ENCODE data around the gene DARS1. TPM values are rescaled to one million over a fixed set of nuclear protein-coding genes. Genes with fewer than 3 reads are reported as not detected.
"Not testable (repeated sequence)": the region's sequence is repeated elsewhere in the genome, so short reads cannot be mapped to it uniquely, and the experiment has no call there.

The DARS1 gene
- total RNA-seq, 6 experiments from 2014 or later: 19.9 to 49.1 (median 34.8) TPM

- Histone ChIP-seq H3K27me3 (no peaks in the 10 kb centered on the region), H3K36me3 (peaks cover 0 to 35% (median 10%) of the 10 kb centered on the region in 4 donors), H3K9me3 (no peaks in the 10 kb centered on the region), H3K4me1 (no peaks in the 10 kb centered on the region), H3K4me3 (no peak overlapping the region), H3K27ac (no peak overlapping the region)
- intact Hi-C loops (cut with DNase I): no loop called here
- DNase-seq: no peak
- 75% methylated on average over 2 of the region's 2 CpGs for WGBS (ENCODE audit: insufficient coverage, low coverage, low lambda C conversion rate, missing lambda C conversion rate)
- TF ChIP-seq CTCF (IDR thresholded peaks at IDR 0.05): no peak
- no peak for TF ChIP-seq POLR2A (IDR thresholded peaks at IDR 0.05)
- no peak for ATAC-seq
Observed at GRCh38 chr2:135975702-135976101, 9.7 kb downstream of the DARS1 start.

- no peaks in the 10 kb centered on the region for H3K4me1 ChIP-seq
- H3K4me3 ChIP-seq: no peak overlapping the region
- DNase-seq (no peak), ATAC-seq (no peak)
- no peaks in the 10 kb centered on the region for H3K27me3 ChIP-seq
- intact Hi-C loops (cut with DNase I): no loop called here
- H3K9me3 ChIP-seq: no peaks in the 10 kb centered on the region
- no peak overlapping the region for H3K27ac ChIP-seq
- WGBS (ENCODE audit: insufficient coverage, low coverage, low lambda C conversion rate, missing lambda C conversion rate): 92% methylated on average over 5 of the region's 5 CpGs
- TF ChIP-seq CTCF (IDR thresholded peaks at IDR 0.05) (no peak), POLR2A (IDR thresholded peaks at IDR 0.05) (no peak)
- peaks cover 0 to 28% (median 9%) of the 10 kb centered on the region in 4 donors for H3K36me3 ChIP-seq
Observed at GRCh38 chr2:135974036-135974435, 11.4 kb downstream of the DARS1 start.

DNA sequence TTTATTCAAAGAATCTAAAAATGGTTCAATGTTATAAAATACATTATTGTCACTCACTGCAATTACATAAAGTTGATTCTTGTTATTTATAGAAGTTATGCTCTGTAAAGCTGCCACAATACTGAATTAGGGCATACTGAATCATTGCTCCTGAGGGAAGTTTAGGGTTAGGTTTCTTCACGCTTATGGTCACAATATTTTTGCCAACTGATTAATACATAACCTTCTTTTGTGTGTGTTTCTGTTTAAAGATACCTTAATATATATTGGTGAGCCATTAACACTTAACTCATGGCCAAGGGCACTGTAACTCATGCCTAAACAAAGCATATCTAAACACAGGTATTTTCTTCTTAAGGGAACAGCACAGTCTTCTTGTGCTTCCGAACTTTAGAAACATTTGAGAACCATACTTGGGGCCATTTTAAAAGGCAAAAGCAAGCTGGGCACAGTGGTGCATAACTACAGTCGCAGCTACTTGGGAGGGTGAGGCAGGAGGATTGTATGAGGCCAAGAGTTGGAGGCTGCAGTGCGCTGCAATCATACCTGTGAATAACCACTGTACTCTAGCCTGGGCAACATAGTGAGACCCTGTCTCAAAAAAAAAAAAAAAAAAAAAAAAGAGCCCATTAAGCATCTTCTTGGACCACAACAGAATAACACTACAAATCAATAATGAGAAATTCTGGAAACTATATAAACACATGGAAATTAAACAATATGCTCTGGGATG lies 15.6 kb downstream of the DARS1 start:
- Histone ChIP-seq H3K27ac (no peak overlapping the region), H3K36me3 (peaks cover 0 to 9% (median 0%) of the 10 kb centered on the region in 4 donors), H3K4me3 (no peak overlapping the region), H3K9me3 (no peaks in the 10 kb centered on the region), H3K4me1 (no peaks in the 10 kb centered on the region), H3K27me3 (no peaks in the 10 kb centered on the region)
- 97% methylated on average over 4 of the region's 4 CpGs for WGBS (ENCODE audit: insufficient coverage, low coverage, low lambda C conversion rate, missing lambda C conversion rate)
- ATAC-seq (no peak), DNase-seq (no peak)
- intact Hi-C loops (cut with DNase I): no loop called here
- TF ChIP-seq CTCF (IDR thresholded peaks at IDR 0.05) (no peak), POLR2A (IDR thresholded peaks at IDR 0.05) (no peak)

DNA sequence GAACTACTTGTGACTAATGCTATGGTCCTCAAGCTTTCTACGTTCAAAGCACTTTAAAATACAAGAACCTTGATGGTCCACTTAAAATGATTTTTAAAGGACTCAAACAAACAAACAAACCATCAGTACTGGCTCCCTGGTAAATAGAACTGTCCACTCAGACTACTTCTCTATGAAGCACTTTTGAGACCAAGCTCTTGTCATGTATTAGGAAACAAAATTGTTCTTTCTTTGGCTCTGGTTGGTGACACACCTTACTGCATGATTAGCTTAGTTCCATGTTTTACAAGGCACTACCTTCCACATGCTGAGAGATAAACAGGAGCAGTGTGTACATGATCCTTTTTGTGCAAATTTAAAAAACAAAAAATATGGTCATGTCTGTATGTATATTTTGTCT lies 19.7 kb downstream of the DARS1 start:
- 100% methylated on average over 1 of the region's 1 CpG for WGBS (ENCODE audit: insufficient coverage, low coverage, low lambda C conversion rate, missing lambda C conversion rate)
- H3K36me3 ChIP-seq: peaks cover 0 to 3% (median 0%) of the 10 kb centered on the region in 4 donors
- H3K4me3 ChIP-seq: no peak overlapping the region
- no peak overlapping the region for H3K27ac ChIP-seq
- intact Hi-C loops (cut with DNase I): no loop called here
- no peaks in the 10 kb centered on the region for H3K9me3 ChIP-seq
- TF ChIP-seq CTCF (IDR thresholded peaks at IDR 0.05) (no peak), POLR2A (IDR thresholded peaks at IDR 0.05) (no peak)
- H3K4me1 ChIP-seq: no peaks in the 10 kb centered on the region
- no peak for DNase-seq
- ATAC-seq: no peak
- H3K27me3 ChIP-seq: no peaks in the 10 kb centered on the region

DNA sequence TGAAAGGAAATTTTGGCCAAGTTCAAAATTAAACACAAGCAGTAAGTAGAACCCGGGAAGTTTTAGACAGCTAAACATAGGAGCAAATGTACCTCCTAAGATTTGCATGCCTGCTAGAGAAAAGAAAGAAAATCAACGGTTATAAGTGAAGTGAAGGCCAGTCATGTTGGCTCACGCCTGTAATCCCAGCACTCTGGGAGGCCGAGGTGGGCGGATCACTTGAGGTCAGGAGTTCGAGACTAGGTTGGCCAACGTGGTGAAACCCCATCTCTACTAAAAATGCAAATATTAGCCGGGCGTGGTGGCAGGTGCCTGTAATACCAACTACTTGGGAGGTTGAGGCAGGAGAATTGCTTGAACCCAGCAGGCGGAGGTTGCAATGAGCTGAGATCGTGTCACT lies 21.0 kb downstream of the DARS1 start:
- H3K36me3 ChIP-seq; H3K9me3 ChIP-seq; H3K4me3 ChIP-seq; DNase-seq; H3K27ac ChIP-seq; H3K4me1 ChIP-seq; intact Hi-C loops (cut with DNase I); ATAC-seq; H3K27me3 ChIP-seq: not testable (repeated sequence)
- WGBS (ENCODE audit: insufficient coverage, low coverage, low lambda C conversion rate, missing lambda C conversion rate): 84% methylated on average over 10 of the region's 11 CpGs

Data from right lobe of liver (tissue), 6 donors.